Measurements from ENCODE around the gene VWC2.

- TF ChIP-seq, protein P1, sequence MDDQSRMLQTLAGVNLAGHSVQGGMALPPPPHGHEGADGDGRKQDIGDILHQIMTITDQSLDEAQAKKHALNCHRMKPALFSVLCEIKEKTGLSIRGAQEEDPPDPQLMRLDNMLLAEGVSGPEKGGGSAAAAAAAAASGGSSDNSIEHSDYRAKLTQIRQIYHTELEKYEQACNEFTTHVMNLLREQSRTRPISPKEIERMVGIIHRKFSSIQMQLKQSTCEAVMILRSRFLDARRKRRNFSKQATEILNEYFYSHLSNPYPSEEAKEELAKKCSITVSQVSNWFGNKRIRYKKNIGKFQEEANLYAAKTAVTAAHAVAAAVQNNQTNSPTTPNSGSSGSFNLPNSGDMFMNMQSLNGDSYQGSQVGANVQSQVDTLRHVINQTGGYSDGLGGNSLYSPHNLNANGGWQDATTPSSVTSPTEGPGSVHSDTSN (IDR thresholded peaks at IDR 0.05): no peak
- TF ChIP-seq RXRA (IDR thresholded peaks at IDR 0.05; ENCODE audit: borderline replicate concordance, low read depth): no peak
- no peak for TF ChIP-seq REST (IDR thresholded peaks at IDR 0.05; ENCODE audit: low read depth, low read length)
- no peak for TF ChIP-seq FOSL2 (IDR thresholded peaks at IDR 0.05; ENCODE audit: borderline replicate concordance, low read depth)
- TF ChIP-seq, protein P2, sequence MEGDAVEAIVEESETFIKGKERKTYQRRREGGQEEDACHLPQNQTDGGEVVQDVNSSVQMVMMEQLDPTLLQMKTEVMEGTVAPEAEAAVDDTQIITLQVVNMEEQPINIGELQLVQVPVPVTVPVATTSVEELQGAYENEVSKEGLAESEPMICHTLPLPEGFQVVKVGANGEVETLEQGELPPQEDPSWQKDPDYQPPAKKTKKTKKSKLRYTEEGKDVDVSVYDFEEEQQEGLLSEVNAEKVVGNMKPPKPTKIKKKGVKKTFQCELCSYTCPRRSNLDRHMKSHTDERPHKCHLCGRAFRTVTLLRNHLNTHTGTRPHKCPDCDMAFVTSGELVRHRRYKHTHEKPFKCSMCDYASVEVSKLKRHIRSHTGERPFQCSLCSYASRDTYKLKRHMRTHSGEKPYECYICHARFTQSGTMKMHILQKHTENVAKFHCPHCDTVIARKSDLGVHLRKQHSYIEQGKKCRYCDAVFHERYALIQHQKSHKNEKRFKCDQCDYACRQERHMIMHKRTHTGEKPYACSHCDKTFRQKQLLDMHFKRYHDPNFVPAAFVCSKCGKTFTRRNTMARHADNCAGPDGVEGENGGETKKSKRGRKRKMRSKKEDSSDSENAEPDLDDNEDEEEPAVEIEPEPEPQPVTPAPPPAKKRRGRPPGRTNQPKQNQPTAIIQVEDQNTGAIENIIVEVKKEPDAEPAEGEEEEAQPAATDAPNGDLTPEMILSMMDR (IDR thresholded peaks at IDR 0.05): no peak
- no peak for TF ChIP-seq USF2 (IDR thresholded peaks at IDR 0.05; ENCODE audit: borderline replicate concordance, low read depth, low read length)
- TF ChIP-seq IRF3 (IDR thresholded peaks at IDR 0.05; ENCODE audit: low read depth, low read length): no peak
- no peak for TF ChIP-seq SMC3 (IDR thresholded peaks at IDR 0.05; ENCODE audit: low read depth, low read length)
- TF ChIP-seq MAX (IDR thresholded peaks at IDR 0.05; ENCODE audit: low read depth): no peak
- no peak for TF ChIP-seq RAD21 (IDR thresholded peaks at IDR 0.05; ENCODE audit: low read length)
- no peak for TF ChIP-seq EZH2phosphoT487 (IDR thresholded peaks at IDR 0.05; ENCODE audit: borderline replicate concordance, low read depth)
- TF ChIP-seq JUND (IDR thresholded peaks at IDR 0.05): no peak
- TF ChIP-seq TAF1 (IDR thresholded peaks at IDR 0.05; ENCODE audit: borderline replicate concordance, low read depth, low read length): no peak
Observed at GRCh38 chr7:49927631-49928030, 154.2 kb downstream of the VWC2 start.
